Peyer's patch (tissue), 4 donors: Measurements from ENCODE around the gene TOPAZ1. TPM values are rescaled to one million over a fixed set of nuclear protein-coding genes. Genes with fewer than 3 reads are reported as not detected.

ENCODE experiments used
- DNase-seq, 3 donors: peaks; one replicate each; pipeline ENCODE4 v3.0.0-alpha.2; 2017 to 2019
- H3K27ac ChIP-seq, 4 donors: fragments of 200-600 bp; sonication (generic); one replicate each; pipeline ENCODE4 v1.5.1; 2016 to 2019
- H3K27me3 ChIP-seq, 2 donors: fragments of 200-600 bp; sonication (generic); one replicate each; pipeline ENCODE4 v1.5.1; 2019
- H3K36me3 ChIP-seq, 3 donors: fragments of 200-600 bp; sonication (generic); one replicate each; pipeline ENCODE4 v1.5.1; 2016 to 2019
- H3K4me1 ChIP-seq, 4 donors: fragments of 200-600 bp; sonication (generic); one replicate each; pipeline ENCODE4 v1.5.1; 2016 to 2019
- H3K4me3 ChIP-seq, 4 donors: fragments of 200-600 bp; sonication (generic); 1 replicate in 3 of 4; 2 replicates in 1 of 4; pipeline ENCODE4 v1.5.1; 2016 to 2019; ENCODE audit warnings: mild to moderate bottlenecking in 1 of 4
- H3K9me3 ChIP-seq, 4 donors: fragments of 200-600 bp; sonication (generic); one replicate each; pipeline ENCODE4 v1.5.1; 2016 to 2019; ENCODE audit warnings: mild to moderate bottlenecking in 1 of 4
- CTCF ChIP-seq, 6 experiments: fragments of 450-650 bp in 4 of 6; fragments of 200-600 bp in 2 of 6; sonication (generic) in 1 of 6; IDR thresholded peaks; one replicate each; pipeline ENCODE4 v1.5.1; 2017 to 2019; ENCODE audit warnings: antibody characterized with exemption in 6 of 6, mild to moderate bottlenecking in 3 of 6, moderate library complexity in 1 of 6
- POLR2A ChIP-seq, 2 donors: fragments of 450-650 bp; IDR thresholded peaks; one replicate each; pipeline ENCODE4 v1.5.1; 2017; ENCODE audit warnings: antibody characterized with exemption in 2 of 2, mild to moderate bottlenecking in 2 of 2, moderate library complexity in 2 of 2
- total RNA-seq, 4 donors: library from RNA; depleted of rRNA; stranded (reverse); fragments of >200 nt; gene quantifications; one replicate each; pipeline ENCODE4 v1.1.0, GENCODE V29; 2016

The TOPAZ1 gene
- total RNA-seq, 4 donors from 2014 or later: not detected

DNA sequence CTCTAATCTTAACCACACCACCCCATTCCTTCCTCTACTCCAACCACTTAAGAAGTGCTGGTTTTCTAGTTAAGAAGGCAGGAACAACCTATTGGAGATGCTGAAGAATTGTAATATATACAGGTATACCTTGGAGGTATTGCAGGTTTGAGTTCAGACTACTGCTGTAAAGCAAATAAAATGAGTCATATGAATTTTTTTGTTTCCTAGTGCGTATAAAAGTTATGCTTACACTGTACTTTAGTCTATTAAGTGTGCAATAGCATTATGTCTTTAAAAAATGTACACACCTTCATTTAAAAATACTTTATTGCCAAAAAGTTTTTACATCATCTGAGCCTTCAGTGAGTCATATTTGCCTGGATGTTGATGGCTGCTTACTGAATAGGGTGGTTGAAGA, 22.5 kb downstream of the TOPAZ1 start:
- Histone ChIP-seq H3K4me1 (no peaks in the 10 kb centered on the region), H3K27ac (no peak overlapping the region), H3K27me3 (no peaks in the 10 kb centered on the region), H3K4me3 (no peak overlapping the region), H3K36me3 (no peaks in the 10 kb centered on the region), H3K9me3 (no peaks in the 10 kb centered on the region)
- DNase-seq: no peak
- TF ChIP-seq CTCF (IDR thresholded peaks at IDR 0.05): no peak
- no peak for TF ChIP-seq POLR2A (IDR thresholded peaks at IDR 0.05)

GRCh38 chr3:44265815-44266214, 24.1 kb downstream of the TOPAZ1 start:
- no peaks in the 10 kb centered on the region for H3K4me1 ChIP-seq
- H3K27me3 ChIP-seq: no peaks in the 10 kb centered on the region
- no peaks in the 10 kb centered on the region for H3K36me3 ChIP-seq
- DNase-seq: no peak
- H3K27ac ChIP-seq: no peak overlapping the region
- TF ChIP-seq POLR2A (IDR thresholded peaks at IDR 0.05): no peak
- TF ChIP-seq CTCF (IDR thresholded peaks at IDR 0.05): no peak
- H3K4me3 ChIP-seq: no peak overlapping the region
- no peaks in the 10 kb centered on the region for H3K9me3 ChIP-seq

DNA sequence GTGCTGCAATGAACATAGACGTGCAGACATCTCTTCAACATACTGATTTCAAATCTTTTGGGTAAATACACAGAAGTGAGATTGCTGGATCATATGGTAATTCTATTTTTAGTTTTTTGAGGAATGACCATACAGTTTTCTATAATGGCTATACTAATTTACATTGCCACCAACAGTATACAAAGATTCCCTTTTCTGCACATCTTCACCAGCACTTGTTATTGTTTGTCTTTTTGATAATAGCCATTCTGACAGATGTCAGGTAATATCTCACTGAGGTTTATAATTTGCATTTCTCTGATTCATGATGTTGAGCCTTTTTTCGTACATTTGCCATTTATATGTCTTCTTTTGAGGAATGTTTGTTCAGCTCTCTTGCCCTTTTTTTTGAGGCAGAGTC, 30.5 kb downstream of the TOPAZ1 start:
- Histone ChIP-seq H3K27me3 (no peaks in the 10 kb centered on the region), H3K4me1 (no peaks in the 10 kb centered on the region), H3K4me3 (no peak overlapping the region), H3K36me3 (no peaks in the 10 kb centered on the region), H3K27ac (no peak overlapping the region), H3K9me3 (peaks cover 0 to 3% (median 0%) of the 10 kb centered on the region in 4 donors)
- TF ChIP-seq CTCF (IDR thresholded peaks at IDR 0.05) (no peak), POLR2A (IDR thresholded peaks at IDR 0.05) (no peak)
- no peak for DNase-seq

DNA sequence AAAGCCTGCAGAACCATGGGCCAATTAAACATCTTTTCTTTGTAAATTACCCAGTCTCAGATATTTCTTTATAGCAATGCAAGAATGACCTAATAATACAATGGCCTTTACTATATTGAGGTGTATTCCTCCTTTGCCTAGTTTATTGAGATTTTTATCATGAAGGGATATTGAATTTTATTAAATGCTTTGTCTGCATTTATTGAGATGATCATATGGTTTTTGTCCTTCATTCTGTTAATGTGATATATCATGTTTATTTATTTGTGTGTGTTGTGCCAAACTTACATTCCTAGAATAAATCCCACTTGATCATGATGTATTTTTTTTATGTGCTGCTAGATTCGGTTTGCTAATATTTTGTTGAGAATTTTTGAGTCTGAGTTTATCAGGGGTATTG, 36.2 kb downstream of the TOPAZ1 start:
- Histone ChIP-seq H3K9me3 (peaks cover 0 to 2% (median 0%) of the 10 kb centered on the region in 4 donors), H3K36me3 (no peaks in the 10 kb centered on the region), H3K4me1 (no peaks in the 10 kb centered on the region), H3K4me3 (no peak overlapping the region), H3K27ac (no peak overlapping the region), H3K27me3 (no peaks in the 10 kb centered on the region)
- TF ChIP-seq CTCF (IDR thresholded peaks at IDR 0.05) (no peak), POLR2A (IDR thresholded peaks at IDR 0.05) (no peak)
- DNase-seq: no peak

- no peak for DNase-seq
- H3K27me3 ChIP-seq: no peaks in the 10 kb centered on the region
- H3K4me1 ChIP-seq: no peaks in the 10 kb centered on the region
- H3K9me3 ChIP-seq: no peaks in the 10 kb centered on the region
- no peak overlapping the region for H3K4me3 ChIP-seq
- H3K36me3 ChIP-seq: no peaks in the 10 kb centered on the region
- no peak for TF ChIP-seq CTCF (IDR thresholded peaks at IDR 0.05)
- TF ChIP-seq POLR2A (IDR thresholded peaks at IDR 0.05): no peak
- no peak overlapping the region for H3K27ac ChIP-seq
Observed at GRCh38 chr3:44280077-44280476, 38.4 kb downstream of the TOPAZ1 start.

GRCh38 chr3:44280631-44281030, 38.9 kb downstream of the TOPAZ1 start:
- no peak for DNase-seq
- Histone ChIP-seq H3K4me3 (no peak overlapping the region), H3K36me3 (no peaks in the 10 kb centered on the region), H3K4me1 (no peaks in the 10 kb centered on the region), H3K9me3 (no peaks in the 10 kb centered on the region), H3K27me3 (no peaks in the 10 kb centered on the region), H3K27ac (no peak overlapping the region)
- no peak for TF ChIP-seq POLR2A (IDR thresholded peaks at IDR 0.05)
- TF ChIP-seq CTCF (IDR thresholded peaks at IDR 0.05): no peak
